Retinal pigment epithelial cell (primary cell): ENCODE data around the gene NT5DC2.

Experiments used
- DNase-seq: peaks from one replicate; pipeline ENCODE4 v3.0.0-alpha.2; 2010; ENCODE audit warnings: low read depth
- H3K4me3 ChIP-seq: 2 replicates; pipeline ENCODE4 v1.5.1; 2011; ENCODE audit warnings: mild to moderate bottlenecking, low read length, control low read depth, moderate library complexity
- CTCF ChIP-seq: conservative IDR thresholded peaks from 2 replicates; pipeline ENCODE4 v1.5.1; 2011; ENCODE audit warnings: low read depth, low read length, control low read depth, inconsistent platforms

NT5DC2 gene

GRCh38 chr3:52533623-52534280 is at the start of gene NT5DC2:
Gene NT5DC2 (minus strand): TSS chr3:52533857. CDS start chr3:52533737, 120 bp downstream.
- peak within 1 kb of the TSS; percentile 61 for H3K4me3 ChIP-seq
- no peak for TF ChIP-seq CTCF
- no peak for DNase-seq

GRCh38 chr3:52574056-52574965 is 40.7 kb upstream of the NT5DC2 start:
- no peak overlapping the region for H3K4me3 ChIP-seq
- TF ChIP-seq CTCF: no peak
- no peak for DNase-seq

GRCh38 chr3:52572221-52572620 is 38.6 kb upstream of the NT5DC2 start:
- no peak for DNase-seq
- no peak for TF ChIP-seq CTCF
- no peak overlapping the region for H3K4me3 ChIP-seq

GRCh38 chr3:52570076-52570475 is 36.4 kb upstream of the NT5DC2 start:
- H3K4me3 ChIP-seq: no peak overlapping the region
- no peak for DNase-seq
- no peak for TF ChIP-seq CTCF

GRCh38 chr3:52568069-52568468 is 34.4 kb upstream of the NT5DC2 start:
- H3K4me3 ChIP-seq: no peak overlapping the region
- no peak for TF ChIP-seq CTCF

GRCh38 chr3:52563984-52564383 is 30.3 kb upstream of the NT5DC2 start:
- no peak overlapping the region for H3K4me3 ChIP-seq
- no peak for TF ChIP-seq CTCF
- no peak for DNase-seq

More at GRCh38 chr3:52568069-52568468, 34.4 kb upstream of the NT5DC2 start:
- no peak for DNase-seq
